Activated T-helper 1 cell treated with Interleukin-2 at 50 U/mL for 16 hours (primary cell): ENCODE results near the gene SEPTIN6.

ENCODE experiments used
- DNase-seq: peaks from one replicate; pipeline ENCODE4 v3.0.0-alpha.2; 2020; ENCODE audit warnings: low read depth

SEPTIN6 gene

GRCh38 chrX:119693040-119693995, at the start of gene SEPTIN6:
Gene SEPTIN6 (minus strand): TSS chrX:119693168. CDS start chrX:119693105, 63 bp downstream.
- DNase-seq = peak; percentile 79

DNA sequence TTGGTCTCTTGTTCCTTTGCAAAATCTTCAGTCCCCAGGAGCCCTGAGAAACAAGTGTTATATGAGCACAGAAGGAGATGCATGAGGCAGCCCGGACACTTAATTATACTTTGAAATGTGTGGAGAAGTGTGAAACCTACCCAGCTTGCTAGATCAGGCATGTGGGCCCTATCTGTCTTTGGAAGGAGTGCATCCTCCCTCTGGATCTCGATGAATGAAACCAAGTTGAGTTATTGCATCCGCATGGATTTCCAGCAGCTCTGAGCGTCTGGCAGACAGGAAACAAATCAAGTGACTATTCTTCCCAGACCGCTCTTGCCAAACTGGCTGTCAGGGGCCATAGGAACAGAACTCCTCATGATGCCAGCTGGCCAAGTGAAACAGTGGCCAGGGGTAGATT, 45.8 kb upstream of the SEPTIN6 start:
- no peak for DNase-seq

- DNase-seq = no peak
These were observed 43.3 kb upstream of the SEPTIN6 start for GRCh38 chrX:119736206-119736764.

- DNase-seq = no peak
These were observed 42.5 kb upstream of the SEPTIN6 start for GRCh38 chrX:119735467-119735866.

- DNase-seq = no peak
These were observed 42.0 kb upstream of the SEPTIN6 start for GRCh38 chrX:119734897-119735339.

- DNase-seq = peak; percentile 42
These were observed 36.6 kb upstream of the SEPTIN6 start for GRCh38 chrX:119729408-119730201.

- DNase-seq = no peak
These were observed 35.5 kb upstream of the SEPTIN6 start for GRCh38 chrX:119728487-119728886.

DNA sequence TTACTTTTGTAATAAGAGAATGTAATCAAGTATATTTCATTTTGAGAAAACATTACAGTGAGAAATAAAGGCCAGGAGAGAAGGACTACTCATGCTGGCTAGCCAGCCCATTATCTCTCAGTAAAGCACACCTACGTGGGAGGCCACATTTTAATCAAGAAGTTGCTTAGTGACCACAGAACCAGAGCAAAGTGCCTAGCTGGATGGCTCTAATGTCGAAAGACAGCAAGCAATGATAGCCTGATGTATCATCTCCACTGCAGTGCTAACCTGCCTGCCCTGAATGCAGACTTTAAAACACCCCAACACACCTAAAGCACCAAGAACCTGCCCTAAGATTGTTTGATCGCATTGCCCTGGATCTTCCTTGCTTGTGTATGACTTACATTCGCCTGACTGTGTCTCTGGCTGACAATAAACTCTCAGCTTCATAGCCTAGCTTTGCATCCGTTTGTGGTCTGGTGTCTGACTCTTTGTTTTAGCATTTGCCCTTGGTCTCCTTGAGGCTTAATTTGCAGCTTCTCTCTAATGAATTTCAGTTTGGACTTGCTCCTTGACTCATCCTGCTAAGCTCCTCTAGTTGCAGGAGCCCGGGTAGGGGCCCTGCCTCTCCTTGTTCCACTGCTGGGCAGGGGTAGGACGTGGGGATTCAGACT, 34.1 kb upstream of the SEPTIN6 start:
- no peak for DNase-seq

- DNase-seq = no peak
These were observed 29.0 kb upstream of the SEPTIN6 start for GRCh38 chrX:119721926-119722325.

- no peak for DNase-seq
These were observed 28.5 kb upstream of the SEPTIN6 start for GRCh38 chrX:119721487-119721886.

DNA sequence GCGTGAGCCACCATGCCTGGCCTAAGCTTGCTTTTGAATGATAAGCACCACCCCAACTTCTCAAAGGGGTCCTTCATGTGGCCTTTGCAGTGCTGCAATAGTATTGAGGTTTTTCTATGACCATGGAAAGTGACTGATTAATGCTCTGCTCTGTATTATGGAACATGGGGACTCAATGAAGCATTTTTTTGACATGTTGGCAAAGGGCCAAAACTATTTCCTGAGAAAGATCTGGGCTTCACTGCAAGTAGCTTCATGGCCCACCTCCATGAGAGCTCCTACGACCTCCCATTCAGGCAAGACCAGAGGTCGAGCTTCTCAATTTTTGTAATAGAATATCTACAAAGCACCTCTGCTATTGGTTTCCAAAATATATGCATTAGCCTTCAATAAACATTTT, 16.7 kb upstream of the SEPTIN6 start:
- no peak for DNase-seq

DNA sequence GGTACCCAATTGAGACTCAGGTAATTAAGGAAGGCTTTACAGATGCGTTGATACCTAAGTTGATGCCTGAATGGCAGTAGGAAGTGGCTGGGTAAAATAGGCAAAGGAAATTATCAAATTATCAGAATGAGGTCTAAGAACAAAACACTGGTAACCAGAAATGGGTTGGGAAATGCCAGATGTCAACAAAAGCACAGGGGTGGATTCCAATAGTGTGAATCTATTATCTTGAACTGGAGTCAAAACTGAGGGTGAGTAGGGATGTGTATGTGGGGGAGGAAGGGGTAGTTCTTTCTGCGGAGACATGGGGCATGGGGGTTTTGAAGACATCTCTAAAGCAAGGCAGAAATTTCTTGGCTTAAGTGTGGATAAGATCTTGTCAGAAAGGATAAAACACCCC, 16.0 kb upstream of the SEPTIN6 start:
- DNase-seq = no peak

DNA sequence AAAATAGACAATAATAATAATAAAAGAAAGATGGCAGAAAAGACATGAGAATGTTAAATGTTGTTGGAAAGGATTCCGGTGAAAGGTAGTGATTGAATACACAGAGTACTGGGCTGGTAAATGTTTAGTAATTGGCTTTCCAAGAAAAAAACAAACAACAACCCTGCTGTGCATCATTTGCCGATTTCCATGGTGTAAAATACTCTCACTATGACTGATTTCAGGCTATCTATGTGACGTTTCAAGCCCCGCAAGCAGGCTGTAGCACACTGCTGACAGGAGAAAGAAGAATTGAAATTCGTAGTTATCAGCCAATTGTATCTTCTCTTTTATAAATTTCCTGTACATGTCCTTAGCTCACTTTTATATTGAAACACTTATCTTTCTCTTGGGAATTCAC, 13.6 kb upstream of the SEPTIN6 start:
- DNase-seq = no peak

- DNase-seq = no peak
These were observed 5.9 kb upstream of the SEPTIN6 start for GRCh38 chrX:119698845-119699244.

GRCh38 chrX:119696251-119696890, 3.4 kb upstream of the SEPTIN6 start:
- no peak for DNase-seq

GRCh38 chrX:119695535-119696050, 2.6 kb upstream of the SEPTIN6 start:
- DNase-seq = no peak

DNA sequence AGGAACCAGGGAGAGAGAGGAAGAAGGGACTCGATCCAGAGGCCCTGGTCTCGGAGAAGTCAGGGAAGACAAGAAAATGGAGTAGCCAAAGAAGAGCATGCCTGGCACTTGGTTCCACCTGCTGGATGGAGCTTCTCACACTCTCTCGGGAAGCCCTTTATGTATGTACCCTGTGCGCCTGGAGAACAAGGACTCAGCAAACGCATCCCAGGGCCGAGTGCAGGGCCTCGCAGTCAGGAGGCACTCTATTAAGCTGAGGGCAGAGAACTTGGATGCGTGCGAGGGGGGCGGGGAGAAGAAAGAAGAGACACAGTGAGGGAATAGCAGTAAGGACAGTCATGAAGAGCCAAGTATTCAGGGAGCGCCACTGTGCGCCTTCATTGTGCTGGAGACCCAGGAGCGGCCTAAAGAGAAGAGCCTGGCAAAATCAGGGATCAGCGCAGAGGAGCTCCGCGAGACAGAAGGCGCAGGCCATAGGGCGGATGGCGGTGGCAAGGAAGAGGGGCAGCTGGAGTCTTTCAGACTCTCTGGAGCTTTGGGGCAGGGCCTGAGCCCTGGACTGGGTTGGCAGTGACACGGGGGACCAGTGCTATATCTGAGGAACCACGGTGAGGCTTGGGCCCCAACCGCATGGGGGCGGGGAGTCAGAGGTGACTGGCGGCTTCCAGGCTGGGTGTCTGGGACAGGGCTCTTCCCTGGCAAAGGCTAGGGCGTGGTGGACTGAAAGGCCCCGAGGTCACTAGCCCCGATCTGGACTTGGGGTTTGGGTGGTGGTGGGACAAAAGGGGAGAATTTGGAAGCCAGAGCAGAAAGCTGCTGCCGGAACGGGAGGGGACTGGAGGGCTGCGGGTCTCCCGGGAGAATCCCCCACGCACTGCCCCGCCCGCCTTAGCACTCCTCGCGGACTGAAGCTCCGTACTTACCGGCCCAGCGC, 1.9 kb upstream of the SEPTIN6 start:
- no peak for DNase-seq

DNA sequence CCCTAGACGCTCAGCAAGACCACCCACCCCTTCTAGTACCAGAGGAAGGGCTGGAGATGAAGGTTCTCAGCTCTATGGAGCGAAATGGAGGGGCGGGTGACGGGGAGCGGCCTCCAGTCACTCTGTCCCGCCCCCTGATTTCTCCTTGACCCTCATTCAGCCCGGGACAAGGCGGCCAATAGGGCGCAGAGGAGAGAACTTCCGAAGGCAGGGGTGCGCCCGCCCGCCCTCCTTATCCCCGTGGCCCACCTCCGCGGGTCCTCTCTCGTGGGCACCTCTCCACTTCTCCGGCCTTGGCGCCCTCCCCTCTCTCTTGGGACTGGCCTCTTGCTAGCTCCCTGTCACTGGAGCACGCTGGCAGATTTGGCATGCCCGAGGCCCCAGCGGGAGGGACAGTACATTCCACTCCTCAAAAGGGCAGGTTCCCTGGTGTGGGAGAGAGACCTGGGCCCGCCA, 1.1 kb upstream of the SEPTIN6 start:
- no peak for DNase-seq

GRCh38 chrX:119692191-119693039, 553 bp downstream of the SEPTIN6 start:
- peak; percentile 56 for DNase-seq
